Left lung (tissue), 10 donors: Measurements from ENCODE around the gene CCDC60. TPM values are rescaled to one million over a fixed set of nuclear protein-coding genes. Genes with fewer than 3 reads are reported as not detected.

Experiments used
- ATAC-seq: fragments of 200-7000 bp; cut with Tn5 transposase; one replicate; pipeline ENCODE4 v1.9.1; 2020; ENCODE audit warnings: moderate library complexity
- DNase-seq, 4 donors: peaks; one replicate each; pipeline ENCODE4 v3.0.0-alpha.2; 2013 to 2020
- H3K27ac ChIP-seq, 2 donors: fragments of 200-600 bp; sonication (generic) in 1 of 2; one replicate each; pipeline versions ENCODE4 v1.5.0 to v1.8.0; 2020 to 2021
- H3K27me3 ChIP-seq, 2 donors: fragments of 200-600 bp; sonication (generic) in 1 of 2; one replicate each; pipeline versions ENCODE4 v1.5.0 to v1.8.0; 2020 to 2021
- H3K36me3 ChIP-seq, 2 donors: fragments of 200-600 bp; sonication (generic) in 1 of 2; one replicate each; pipeline versions ENCODE4 v1.5.0 to v1.8.0; 2020 to 2021
- H3K4me1 ChIP-seq, 2 donors: fragments of 200-600 bp; one replicate each; pipeline ENCODE4 v1.8.0; 2021
- H3K4me3 ChIP-seq, 2 donors: fragments of 200-600 bp; sonication (generic) in 1 of 2; one replicate each; pipeline versions ENCODE4 v1.5.0 to v1.8.0; 2020 to 2021; ENCODE audit warnings: mild to moderate bottlenecking in 1 of 2
- H3K9me3 ChIP-seq, 2 donors: fragments of 200-600 bp; sonication (generic) in 1 of 2; one replicate each; pipeline versions ENCODE4 v1.5.0 to v1.8.0; 2020 to 2021
- intact Hi-C, 2 donors: fragments of 100-400 bp; cut with DNase I; formaldehyde crosslinking; loops; one replicate each; pipeline versions ENCODE4 v1.11.2 to v1.14.2; 2022
- polyA plus RNA-seq, 6 donors: library from polyadenylated mRNA; unstranded; fragments of 120-200 nt; gene quantifications; one replicate each; pipeline ENCODE4 v1.2.1, GENCODE V29; 2013; ENCODE audit not compliant: insufficient read length in 6 of 6
- total RNA-seq, 2 donors: library from RNA; stranded (reverse); fragmentation: NEBNext Ultra II Directional; extraction: Animal tissue kit (Norgen Biotek cat#: 25700); gene quantifications; one replicate each; pipeline ENCODE4 v1.2.1, GENCODE V29; 2021
- TF ChIP-seq, protein P1 (sequence below), 2 donors: fragments of 200-600 bp; sonication (generic) in 1 of 2; IDR thresholded peaks; one replicate each; pipeline versions ENCODE4 v1.5.0 to v1.8.0; 2021; ENCODE audit warnings: antibody characterized with exemption in 2 of 2
- donor health status: DM: no; HTN: yes; CAD: no.
- donor health status: DM: no; HTN: no; CAD: no.

The CCDC60 gene
- total and polyA plus RNA-seq, 8 donors = 0.47 to 2.4 (median 1.8) TPM; not detected in 1

DNA sequence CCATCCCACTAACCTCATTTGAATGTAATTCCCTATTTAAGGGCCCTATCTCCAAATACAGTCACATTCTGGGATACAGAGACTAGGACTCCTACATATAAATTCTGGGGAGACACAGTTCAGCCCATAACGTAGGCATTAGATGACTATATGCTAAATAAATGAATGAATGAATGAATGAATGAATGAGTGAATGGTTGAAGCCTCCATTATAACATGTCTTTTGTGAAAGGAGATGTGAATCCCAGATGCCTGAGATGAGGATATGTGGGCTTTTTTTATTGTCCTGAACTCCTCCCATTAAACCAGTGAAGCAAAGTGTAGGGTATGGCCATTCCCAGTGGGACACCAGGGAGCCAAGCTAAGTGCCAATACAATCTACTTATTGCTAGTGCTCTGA lies 238.6 kb downstream of the CCDC60 start:
- intact Hi-C loops = no loop called here
- Histone ChIP-seq H3K4me3 (no peak overlapping the region), H3K36me3 (no peaks in the 10 kb centered on the region), H3K27me3 (no peaks in the 10 kb centered on the region), H3K9me3 (no peaks in the 10 kb centered on the region), H3K27ac (no peak overlapping the region), H3K4me1 (no peaks in the 10 kb centered on the region)
- TF ChIP-seq, protein P1, sequence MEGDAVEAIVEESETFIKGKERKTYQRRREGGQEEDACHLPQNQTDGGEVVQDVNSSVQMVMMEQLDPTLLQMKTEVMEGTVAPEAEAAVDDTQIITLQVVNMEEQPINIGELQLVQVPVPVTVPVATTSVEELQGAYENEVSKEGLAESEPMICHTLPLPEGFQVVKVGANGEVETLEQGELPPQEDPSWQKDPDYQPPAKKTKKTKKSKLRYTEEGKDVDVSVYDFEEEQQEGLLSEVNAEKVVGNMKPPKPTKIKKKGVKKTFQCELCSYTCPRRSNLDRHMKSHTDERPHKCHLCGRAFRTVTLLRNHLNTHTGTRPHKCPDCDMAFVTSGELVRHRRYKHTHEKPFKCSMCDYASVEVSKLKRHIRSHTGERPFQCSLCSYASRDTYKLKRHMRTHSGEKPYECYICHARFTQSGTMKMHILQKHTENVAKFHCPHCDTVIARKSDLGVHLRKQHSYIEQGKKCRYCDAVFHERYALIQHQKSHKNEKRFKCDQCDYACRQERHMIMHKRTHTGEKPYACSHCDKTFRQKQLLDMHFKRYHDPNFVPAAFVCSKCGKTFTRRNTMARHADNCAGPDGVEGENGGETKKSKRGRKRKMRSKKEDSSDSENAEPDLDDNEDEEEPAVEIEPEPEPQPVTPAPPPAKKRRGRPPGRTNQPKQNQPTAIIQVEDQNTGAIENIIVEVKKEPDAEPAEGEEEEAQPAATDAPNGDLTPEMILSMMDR (IDR thresholded peaks at IDR 0.05) = no peak
- ATAC-seq = no peak
- DNase-seq = no peak

DNA sequence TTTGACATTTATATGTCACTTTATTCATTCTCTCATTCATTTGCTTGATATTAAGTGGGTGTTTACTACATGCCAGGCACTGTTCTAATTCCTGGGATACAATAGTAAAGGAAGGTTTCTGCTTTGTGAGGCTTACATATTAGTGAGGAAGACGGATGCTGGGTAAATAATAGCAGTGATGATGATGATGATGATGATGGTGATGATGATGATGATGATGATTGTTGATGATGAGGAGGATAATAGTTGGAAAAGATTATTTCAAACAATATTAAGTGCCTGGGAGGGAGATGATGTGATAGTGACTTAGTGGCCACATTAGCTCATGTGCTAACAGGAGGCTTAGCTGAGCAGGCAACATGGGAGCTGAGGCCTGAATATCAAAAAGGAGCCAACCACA lies 239.7 kb downstream of the CCDC60 start:
- TF ChIP-seq, protein P1 (IDR thresholded peaks at IDR 0.05) = no peak
- intact Hi-C loops = no loop called here
- no peak for ATAC-seq

DNA sequence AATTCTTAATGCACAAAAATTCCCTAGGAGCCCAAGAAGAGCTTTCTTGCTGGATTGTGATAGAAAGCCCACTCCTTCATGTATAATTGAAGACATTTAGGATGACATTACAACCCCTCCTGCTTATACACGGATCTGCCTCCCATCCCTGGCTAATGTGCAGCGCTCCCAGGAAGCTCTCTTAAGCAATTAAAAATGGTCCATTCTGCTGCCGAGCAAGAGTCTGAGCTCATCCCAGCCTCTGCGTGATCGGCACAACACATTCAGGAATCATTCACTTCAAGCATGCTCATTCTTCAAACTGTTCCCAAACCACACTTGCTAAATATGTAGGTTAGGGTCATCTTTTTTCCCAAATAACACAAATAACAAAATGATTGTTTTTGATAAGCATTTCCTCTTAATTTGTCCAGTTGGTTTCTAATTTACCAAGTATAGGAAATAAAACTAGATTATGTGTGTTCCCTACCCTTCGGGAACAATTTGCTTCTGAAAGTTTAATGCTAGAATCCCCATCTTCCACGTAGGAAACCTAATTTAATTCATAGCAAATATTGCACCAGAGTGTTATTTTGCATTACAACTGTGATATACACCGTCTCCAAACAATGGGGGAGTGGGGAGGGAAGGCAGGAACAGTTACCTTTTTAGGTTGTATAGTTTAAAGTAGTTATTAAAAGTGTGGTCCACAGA lies 241.7 kb downstream of the CCDC60 start:
- H3K4me1 ChIP-seq = no peaks in the 10 kb centered on the region
- ATAC-seq (no peak), DNase-seq (no peak)
- no peaks in the 10 kb centered on the region for H3K9me3 ChIP-seq
- TF ChIP-seq, protein P1 (IDR thresholded peaks at IDR 0.05) = no peak
- no peak overlapping the region for H3K4me3 ChIP-seq
- H3K27ac ChIP-seq = no peak overlapping the region
- no peaks in the 10 kb centered on the region for H3K36me3 ChIP-seq
- intact Hi-C loops = no loop called here
- no peaks in the 10 kb centered on the region for H3K27me3 ChIP-seq

More for the DNA sequence above, 239.7 kb downstream of the CCDC60 start:
- Histone ChIP-seq H3K4me1 (no peaks in the 10 kb centered on the region), H3K4me3 (no peak overlapping the region), H3K27me3 (no peaks in the 10 kb centered on the region), H3K36me3 (no peaks in the 10 kb centered on the region), H3K27ac (no peak overlapping the region), H3K9me3 (no peaks in the 10 kb centered on the region)
- DNase-seq = no peak

DNA sequence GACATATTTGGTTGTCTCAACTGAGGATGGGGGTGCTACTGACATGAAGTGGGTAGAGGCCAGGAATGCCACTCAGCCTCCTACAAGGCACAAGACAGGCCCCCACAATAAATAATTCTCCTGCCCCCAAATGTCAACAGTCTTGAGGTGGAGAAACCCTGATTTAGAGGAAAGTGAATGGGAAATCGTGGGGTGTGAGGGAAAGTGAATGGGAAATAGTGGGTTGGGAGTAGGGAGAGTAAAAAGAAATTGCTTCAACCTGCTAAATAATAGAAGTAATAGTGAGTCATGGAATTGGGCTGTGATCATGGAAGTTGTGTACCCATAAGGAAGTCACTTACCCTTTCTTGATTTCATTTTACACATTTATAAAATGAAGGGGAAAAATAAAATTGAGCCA lies 242.4 kb downstream of the CCDC60 start:
- no peak overlapping the region for H3K4me3 ChIP-seq
- intact Hi-C loops = no loop called here

DNA sequence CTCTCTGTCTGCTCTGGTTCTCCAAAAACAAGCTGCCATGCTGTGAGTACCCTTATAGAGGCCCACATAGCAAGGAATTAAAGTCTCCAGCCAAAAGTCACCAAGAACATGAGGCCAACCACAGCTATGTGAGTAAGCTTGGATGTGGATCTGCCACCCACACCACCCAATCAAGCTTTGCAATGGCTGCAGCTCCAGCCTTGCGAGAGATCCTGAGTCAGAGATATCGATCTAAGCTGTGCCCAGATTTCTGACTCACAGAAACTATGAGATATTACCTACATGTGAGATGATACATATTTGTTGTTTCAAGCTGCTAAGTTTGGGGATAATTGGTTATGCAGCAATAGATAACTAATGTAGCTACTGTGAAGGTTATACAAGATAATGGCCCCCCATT lies 243.6 kb downstream of the CCDC60 start:
- Histone ChIP-seq H3K27me3 (no peaks in the 10 kb centered on the region), H3K4me1 (no peaks in the 10 kb centered on the region), H3K36me3 (no peaks in the 10 kb centered on the region), H3K27ac (no peak overlapping the region), H3K4me3 (no peak overlapping the region), H3K9me3 (no peaks in the 10 kb centered on the region)
- intact Hi-C loops = no loop called here
- ATAC-seq (no peak), DNase-seq (no peak)
- TF ChIP-seq, protein P1 (IDR thresholded peaks at IDR 0.05) = no peak

More for the DNA sequence above, 242.4 kb downstream of the CCDC60 start:
- DNase-seq = no peak
- Histone ChIP-seq H3K4me1 (no peaks in the 10 kb centered on the region), H3K27ac (no peak overlapping the region), H3K36me3 (no peaks in the 10 kb centered on the region), H3K9me3 (no peaks in the 10 kb centered on the region), H3K27me3 (no peaks in the 10 kb centered on the region)
- TF ChIP-seq, protein P1 (IDR thresholded peaks at IDR 0.05) = no peak
- ATAC-seq = no peak
